A549 treated with DMSO at 1 μM for 4 hours (cell line): ENCODE results near the gene TAB2. TPM values are rescaled to one million over a fixed set of nuclear protein-coding genes. Genes with fewer than 3 reads are reported as not detected.

Experiments used
- total RNA-seq: library from RNA; stranded (reverse); fragments of 200-300 nt; extraction: Qiagen RNA extraction; gene quantifications from 5 replicates; pipeline ENCODE4 v1.2.3, GENCODE V29; 2022; ENCODE audit warnings: low read depth

Gene TAB2, protein sequence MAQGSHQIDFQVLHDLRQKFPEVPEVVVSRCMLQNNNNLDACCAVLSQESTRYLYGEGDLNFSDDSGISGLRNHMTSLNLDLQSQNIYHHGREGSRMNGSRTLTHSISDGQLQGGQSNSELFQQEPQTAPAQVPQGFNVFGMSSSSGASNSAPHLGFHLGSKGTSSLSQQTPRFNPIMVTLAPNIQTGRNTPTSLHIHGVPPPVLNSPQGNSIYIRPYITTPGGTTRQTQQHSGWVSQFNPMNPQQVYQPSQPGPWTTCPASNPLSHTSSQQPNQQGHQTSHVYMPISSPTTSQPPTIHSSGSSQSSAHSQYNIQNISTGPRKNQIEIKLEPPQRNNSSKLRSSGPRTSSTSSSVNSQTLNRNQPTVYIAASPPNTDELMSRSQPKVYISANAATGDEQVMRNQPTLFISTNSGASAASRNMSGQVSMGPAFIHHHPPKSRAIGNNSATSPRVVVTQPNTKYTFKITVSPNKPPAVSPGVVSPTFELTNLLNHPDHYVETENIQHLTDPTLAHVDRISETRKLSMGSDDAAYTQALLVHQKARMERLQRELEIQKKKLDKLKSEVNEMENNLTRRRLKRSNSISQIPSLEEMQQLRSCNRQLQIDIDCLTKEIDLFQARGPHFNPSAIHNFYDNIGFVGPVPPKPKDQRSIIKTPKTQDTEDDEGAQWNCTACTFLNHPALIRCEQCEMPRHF
- 21.7 to 29.5 TPM (median 26.9 TPM) in 5 replicates for total RNA-seq

DNA sequence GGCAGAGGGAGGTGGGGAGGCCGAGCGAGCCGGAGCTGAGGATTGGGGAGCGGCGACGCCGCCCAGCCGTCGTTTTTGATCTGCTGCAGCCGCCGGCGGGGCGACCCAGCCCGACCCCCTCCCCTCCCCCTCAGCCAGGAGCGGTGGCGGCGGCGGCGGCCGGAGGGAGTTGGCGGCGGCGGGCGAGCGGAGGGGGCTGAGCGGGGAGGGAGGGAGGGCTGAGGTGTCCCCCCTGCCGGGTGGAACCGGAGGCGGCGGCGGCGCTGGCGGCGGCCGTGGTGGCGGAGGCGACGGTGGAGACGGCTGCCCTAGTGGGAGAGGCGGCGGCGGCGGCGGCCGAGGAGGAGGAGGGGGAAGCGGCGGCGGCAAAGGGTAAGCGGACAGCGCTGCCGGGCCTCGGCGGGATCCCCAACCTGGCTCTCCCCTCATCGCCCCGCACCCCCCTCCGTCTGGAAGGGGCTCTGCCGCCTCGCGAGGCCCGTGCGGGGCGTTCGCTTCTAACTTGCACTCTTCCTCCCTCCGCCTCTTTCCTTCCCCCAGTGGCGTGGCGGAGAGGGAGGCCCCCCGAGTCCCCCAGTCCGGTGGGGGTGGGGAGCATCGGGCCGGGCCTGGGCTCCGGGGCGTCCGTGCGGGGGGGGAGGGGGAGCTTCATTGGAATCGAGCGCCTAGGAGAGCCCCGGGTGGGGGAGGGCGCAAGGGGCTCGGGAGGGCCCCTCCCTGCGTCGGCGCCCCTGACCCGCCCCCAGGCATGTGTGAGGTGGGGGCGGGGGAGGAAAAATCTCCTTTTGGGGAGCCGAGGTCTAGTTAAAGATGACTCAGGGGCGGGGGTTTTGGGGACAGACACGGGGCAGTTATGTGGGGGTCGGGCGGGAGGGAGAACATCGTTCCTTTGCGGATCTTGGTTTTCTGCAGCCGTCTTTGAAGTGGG is at the start of gene TAB2:
TSS of gene TAB2 (plus strand) at position 69 of the 928 bp plus-strand sequence. CDS start 52,286 bp downstream, outside the sequence.

DNA sequence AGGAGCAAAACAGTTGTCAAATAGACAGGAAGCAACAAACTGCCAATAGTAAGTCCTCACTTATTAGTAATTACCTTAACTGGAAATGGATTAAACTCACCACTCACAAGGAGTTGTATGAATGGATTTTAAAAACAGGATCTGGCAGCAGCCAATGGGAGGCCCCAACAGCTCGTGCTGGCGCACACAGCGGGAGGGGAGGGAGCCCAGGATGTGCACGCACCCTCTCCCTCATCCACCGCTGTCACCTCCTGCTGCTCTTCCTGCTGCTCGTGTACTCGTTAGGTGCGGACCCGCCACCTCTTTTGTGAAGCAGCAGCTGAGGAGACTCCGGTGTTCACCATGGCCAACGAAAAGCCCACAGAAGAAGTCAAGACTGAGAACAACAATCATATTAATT is 82.5 kb downstream of the TAB2 start, which contains the start of gene SUMO4:
TSS of gene SUMO4 (plus strand) at position 213 of the 400 bp plus-strand sequence. CDS start at position 343, 130 bp downstream.

Other genes starting within 250 kb of the TAB2 start
- gene SUMO4, start 82.5 kb downstream of the TAB2 start, total RNA-seq = 0.09 TPM in 1 of 5 replicates, not detected in the others
- 0.06 to 0.19 TPM (median 0.11 TPM) in 5 replicates for gene ZC3H12D, start 167.3 kb downstream of the TAB2 start, total RNA-seq
- 13.6 to 17.8 TPM (median 16.2 TPM) in 5 replicates for gene PPIL4, start 228.3 kb downstream of the TAB2 start, total RNA-seq
- gene GINM1, start 248.7 kb downstream of the TAB2 start, total RNA-seq = 24.1 to 29.4 TPM (median 27.7 TPM) in 5 replicates